Mononuclear cell (primary cell): ENCODE results near the gene FLRT3. TPM values are rescaled to one million over a fixed set of nuclear protein-coding genes. Genes with fewer than 3 reads are reported as not detected.

Experiments
- H3K27me3 ChIP-seq: 2 replicates; pipeline ENCODE4 v1.6.0; 2011; ENCODE audit warnings: low read length, control low read depth; ENCODE audit not compliant: insufficient read depth
- H3K4me1 ChIP-seq: 2 replicates; pipeline ENCODE4 v1.5.1; 2011; ENCODE audit warnings: mild to moderate bottlenecking, low read length, control low read depth; ENCODE audit not compliant: insufficient read depth
- H3K4me3 ChIP-seq: 2 replicates; pipeline ENCODE4 v1.5.1; 2011; ENCODE audit warnings: mild to moderate bottlenecking, low read length, moderate library complexity
- H3K9me3 ChIP-seq: 2 replicates; pipeline ENCODE4 v1.5.1; 2011; ENCODE audit warnings: low read depth, mild to moderate bottlenecking, control low read depth, low read length
- total RNA-seq: library from RNA; depleted of rRNA; stranded (reverse); fragments of >200 nt; gene quantifications from one replicate; pipeline ENCODE4 v1.2.3, GENCODE V29; 2012

FLRT3 gene
- not detected for total RNA-seq

DNA sequence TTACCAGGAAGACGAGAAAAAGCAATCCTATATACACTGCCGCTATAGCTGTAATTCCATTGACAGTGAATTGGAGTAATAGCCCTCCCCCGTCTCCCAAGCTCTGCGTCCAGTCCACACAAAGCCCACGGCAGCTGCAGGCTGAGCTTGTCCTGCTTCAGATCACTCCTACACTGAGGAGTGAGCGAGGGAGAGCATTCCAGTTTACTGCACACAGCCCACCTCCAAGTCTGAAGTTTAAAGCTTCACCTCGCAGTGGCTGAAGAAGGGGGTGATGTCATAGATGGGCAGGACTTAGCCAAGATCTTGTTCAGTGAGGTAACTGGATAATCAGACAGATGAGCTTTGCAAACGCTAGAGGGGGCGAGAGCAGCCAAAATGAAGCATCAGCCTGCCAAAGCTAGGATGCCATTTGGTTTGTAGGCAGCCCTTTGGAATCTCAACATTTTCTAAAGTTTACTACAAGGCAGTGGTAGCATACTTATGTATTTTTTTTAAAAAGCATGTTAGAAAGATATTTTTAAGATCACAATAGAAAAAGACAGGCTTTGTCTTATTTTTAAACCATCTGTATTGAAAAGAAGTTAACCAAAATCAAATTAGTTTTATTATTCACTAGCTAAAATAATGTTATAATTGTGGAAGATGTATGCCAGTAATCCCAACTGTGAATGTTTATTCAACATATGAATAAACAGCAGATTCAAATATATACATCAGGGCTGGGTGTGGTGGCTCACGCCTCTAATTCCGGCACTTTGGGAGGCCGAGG is at the start of gene FLRT3:
FLRT3 (minus strand) TSS at position 213 of the 772 bp plus-strand sequence. CDS start 10,106 bp downstream, outside the sequence.
- H3K4me1 ChIP-seq = no peaks in the 10 kb centered on the region
- no peak within 1 kb of the TSS for H3K4me3 ChIP-seq
- H3K9me3 ChIP-seq = no peaks in the 10 kb centered on the region
- no peaks in the 10 kb centered on the region for H3K27me3 ChIP-seq

DNA sequence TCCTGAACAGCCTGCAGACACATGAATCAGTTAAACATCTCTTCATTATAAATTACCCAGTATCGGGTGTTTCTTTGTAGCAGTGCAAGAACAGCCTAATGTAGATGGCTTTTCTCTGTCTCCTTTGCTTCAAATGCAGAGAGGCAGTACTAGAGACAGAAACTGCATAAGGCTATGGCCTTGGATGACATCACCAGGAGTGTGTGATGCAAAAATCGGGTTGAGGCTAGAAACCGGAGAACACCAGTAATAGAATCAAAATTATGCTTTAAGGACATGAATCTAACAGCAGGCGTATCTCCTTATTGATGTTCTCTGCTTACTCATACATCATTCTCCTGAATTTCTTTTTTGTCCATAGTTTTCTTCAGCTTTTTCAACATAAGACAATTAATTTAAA is 49.3 kb upstream of the FLRT3 start:
- Histone ChIP-seq H3K9me3 (no peaks in the 10 kb centered on the region), H3K27me3 (no peaks in the 10 kb centered on the region), H3K4me1 (no peaks in the 10 kb centered on the region), H3K4me3 (no peak overlapping the region)

DNA sequence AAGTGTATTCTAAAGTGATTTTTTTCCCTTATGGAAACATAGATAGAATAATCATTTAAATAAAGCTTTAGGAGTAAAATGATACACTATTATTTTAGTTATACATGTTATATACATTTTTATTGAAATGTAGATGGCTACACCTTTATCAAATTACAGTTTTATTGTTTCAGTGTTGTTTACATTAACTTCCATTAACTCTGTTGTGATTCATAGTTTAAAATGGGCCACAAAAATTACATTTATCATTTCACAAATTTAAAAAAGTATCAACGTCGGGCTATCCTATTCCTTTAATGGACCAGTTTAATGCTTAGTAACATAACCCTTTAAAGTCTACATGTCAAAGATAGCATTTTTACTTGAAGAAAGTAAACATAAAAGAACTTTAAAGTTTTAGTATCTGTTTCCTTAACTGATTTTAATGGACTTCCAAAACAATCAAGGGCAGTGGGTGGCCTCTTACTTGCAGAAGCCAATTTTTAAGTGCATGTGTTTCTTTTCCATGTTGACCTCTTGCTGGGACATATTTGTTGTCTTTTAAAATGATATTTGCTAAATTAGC is 47.8 kb upstream of the FLRT3 start:
- Histone ChIP-seq H3K27me3 (no peaks in the 10 kb centered on the region), H3K4me1 (no peaks in the 10 kb centered on the region), H3K9me3 (no peaks in the 10 kb centered on the region), H3K4me3 (no peak overlapping the region)

DNA sequence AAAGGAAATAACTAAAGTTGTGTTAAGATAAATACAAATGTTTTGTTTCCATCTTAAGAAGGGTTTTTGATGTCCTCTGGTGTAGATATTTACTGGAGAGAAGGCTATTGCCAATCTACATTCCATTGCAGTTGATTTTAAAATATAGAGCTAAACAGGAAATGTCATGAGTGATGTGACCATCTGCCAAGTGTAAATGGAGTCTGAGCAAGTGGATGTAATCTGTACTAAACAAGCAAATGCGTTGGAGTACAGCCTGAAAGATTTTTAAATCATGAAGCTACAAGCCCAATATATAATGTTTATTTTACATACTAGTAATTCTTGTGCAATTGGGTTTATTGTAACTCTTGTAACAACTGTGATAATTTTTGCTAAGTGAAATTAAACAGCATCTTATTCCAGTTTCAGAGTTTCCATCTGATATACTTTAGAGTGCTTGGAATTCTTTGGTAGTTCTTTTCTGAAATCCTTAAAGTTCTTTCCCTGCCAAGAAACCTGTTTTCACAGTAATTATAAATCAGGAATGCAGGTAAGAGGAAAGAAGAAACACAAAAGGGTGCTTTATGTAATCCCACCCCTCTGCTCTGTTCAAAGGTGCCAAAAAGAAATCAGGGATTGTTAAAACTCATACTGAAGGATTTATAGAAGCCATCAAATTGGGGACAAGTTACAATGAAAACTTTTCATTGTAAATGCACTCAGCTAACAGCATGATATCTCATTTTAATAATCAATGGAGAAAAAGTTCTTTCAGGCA is 47.2 kb upstream of the FLRT3 start:
- no peaks in the 10 kb centered on the region for H3K4me1 ChIP-seq
- H3K27me3 ChIP-seq = no peaks in the 10 kb centered on the region
- no peak overlapping the region for H3K4me3 ChIP-seq
- H3K9me3 ChIP-seq = no peaks in the 10 kb centered on the region

DNA sequence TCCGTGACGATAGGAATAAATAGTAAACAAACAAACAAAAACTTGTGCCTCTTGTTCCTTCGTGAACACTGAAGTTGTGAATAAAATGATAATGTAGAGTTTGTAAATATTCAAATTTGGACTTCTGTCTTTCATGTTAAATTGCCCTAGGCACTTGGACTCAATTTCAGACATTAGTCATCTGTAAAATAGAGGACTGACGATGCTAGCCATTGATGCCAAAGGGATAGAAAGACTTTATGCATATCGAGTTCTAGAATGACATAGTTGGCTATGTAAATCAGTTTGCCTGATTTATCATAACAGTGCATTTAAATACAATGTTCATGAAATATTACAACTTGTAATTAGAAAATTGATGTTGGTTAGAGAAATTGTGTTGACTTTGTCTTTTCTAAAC is 45.9 kb upstream of the FLRT3 start:
- Histone ChIP-seq H3K4me1 (no peaks in the 10 kb centered on the region), H3K4me3 (no peak overlapping the region), H3K9me3 (no peaks in the 10 kb centered on the region), H3K27me3 (no peaks in the 10 kb centered on the region)

DNA sequence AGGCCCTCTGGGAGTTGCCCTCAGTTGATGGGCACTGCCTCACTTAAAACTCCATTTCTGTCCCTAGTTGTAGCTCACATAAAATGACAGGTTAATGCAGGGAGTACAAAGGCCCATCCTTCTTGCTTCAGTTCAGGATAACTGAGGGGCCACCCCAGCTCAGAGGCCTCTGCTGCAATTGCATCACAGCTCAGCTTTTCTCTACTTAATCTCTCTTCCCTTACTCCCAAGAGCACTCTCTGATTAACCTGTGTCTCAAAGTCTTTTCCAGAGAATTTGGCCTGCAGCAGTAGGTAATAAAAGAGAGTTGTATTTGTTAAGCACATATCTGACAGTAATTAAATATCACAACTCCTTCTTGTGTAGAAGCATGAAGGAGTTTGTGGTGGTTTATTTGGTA is 40.9 kb upstream of the FLRT3 start:
- H3K27me3 ChIP-seq = no peaks in the 10 kb centered on the region
- H3K4me1 ChIP-seq = no peaks in the 10 kb centered on the region
- H3K4me3 ChIP-seq = no peak overlapping the region
- H3K9me3 ChIP-seq = no peaks in the 10 kb centered on the region

DNA sequence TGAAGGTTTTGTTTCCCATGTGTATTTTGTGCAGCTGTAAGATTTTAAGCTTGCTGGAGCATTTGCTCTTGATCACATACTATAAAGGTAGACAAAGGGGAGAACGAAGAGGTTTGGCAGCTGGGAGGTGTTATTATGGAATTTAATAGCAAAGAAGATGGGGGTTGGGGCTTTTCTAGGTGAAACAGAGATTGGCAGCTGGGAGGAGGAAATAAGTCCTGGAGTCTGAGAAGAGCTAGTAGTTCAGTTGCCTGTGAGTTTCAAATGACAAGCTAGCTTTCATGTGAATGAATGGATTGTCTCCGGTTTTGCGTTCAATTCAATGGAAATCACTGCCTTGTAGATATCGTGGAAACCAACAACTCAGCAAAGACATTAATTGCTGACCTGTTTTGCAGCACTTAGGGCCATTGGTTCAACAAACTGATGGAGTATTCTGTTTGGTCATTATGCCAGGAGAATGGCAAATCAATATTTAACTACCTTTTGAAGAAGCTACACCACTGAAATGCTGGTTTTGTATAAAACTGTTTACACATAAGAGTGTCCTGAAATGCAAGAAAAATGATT is 38.1 kb upstream of the FLRT3 start:
- Histone ChIP-seq H3K4me1 (no peaks in the 10 kb centered on the region), H3K27me3 (no peaks in the 10 kb centered on the region), H3K4me3 (no peak overlapping the region), H3K9me3 (no peaks in the 10 kb centered on the region)

DNA sequence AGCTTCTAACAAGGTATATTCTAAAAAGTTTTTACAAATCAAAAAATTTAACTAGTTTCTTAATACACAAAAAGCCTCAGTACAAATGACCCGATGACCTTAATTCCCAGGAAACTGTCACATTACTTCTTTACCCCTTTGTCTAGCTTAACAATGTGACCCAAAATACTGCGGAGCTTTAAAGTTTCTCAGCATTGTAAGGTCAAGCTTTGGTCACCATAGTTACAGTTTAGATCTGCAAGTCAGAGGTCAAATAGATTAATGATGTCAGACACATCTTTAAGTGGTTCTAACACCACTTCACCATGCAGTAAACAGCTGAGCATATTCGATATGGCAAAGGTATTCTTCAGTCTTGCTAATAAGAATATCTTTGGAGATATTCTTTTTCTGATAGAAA is 36.8 kb upstream of the FLRT3 start:
- Histone ChIP-seq H3K9me3 (no peaks in the 10 kb centered on the region), H3K4me1 (no peaks in the 10 kb centered on the region), H3K4me3 (no peak overlapping the region), H3K27me3 (no peaks in the 10 kb centered on the region)

DNA sequence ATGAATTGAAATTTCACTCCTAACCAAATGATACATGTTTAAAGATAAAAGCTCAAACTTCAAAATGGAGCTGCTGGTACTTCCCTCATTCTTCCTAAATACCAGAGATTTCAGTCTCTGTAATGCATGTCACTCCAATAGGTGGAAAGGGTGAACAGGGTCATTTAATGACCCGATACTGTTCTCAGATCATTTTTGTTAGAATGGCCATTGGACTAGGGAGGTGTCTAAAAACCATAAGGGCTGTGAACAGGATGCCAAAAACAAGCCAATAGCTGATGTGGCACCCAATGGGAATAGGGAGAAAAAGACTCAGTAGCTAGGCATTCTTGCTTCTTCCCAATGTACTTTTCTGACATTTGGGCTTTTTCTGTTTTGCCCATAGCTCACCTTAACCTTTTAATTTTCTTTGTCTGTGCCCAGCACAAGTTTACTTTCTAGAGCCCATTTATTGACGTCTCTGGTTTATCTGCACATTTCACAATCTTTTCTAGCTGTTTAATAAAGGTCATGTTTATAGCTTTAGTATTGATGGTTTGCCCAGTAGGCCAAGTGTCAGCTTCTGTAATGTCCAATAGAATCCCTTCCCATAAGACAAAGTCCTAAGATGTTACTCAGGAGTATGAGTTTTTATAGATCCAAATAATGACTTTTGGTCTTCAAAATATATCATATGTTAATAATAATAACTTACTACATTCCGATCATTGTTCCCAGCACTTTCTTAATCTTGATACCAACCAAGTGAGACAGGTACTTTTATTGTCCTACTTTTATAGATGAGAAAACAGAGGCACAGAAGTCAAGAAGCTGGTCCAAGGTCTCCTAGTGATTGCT is 24.3 kb upstream of the FLRT3 start:
- no peaks in the 10 kb centered on the region for H3K4me1 ChIP-seq

DNA sequence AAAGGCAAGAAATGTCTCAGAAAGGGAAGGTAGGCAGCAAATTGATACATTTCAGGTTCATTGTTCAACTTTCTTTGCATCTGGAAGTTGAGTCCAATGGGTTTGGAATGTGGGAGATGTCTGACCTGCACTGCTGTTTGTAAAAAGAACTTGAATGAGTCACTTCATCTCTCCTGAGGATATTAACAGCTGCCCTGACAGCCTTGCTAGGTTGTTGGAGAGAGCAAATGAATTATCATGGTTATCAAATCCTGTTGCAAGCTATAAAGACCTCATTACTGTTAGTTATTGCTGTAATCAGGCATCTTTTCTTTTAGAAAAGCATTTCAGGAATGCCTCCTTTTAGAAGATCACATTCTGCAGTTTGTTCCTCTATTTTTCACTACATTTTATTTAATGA is 23.0 kb upstream of the FLRT3 start:
- H3K9me3 ChIP-seq = peaks cover 7% of the 10 kb centered on the region
- H3K4me1 ChIP-seq = no peaks in the 10 kb centered on the region
- H3K4me3 ChIP-seq = no peak overlapping the region
- no peaks in the 10 kb centered on the region for H3K27me3 ChIP-seq

More for the DNA sequence above, 24.3 kb upstream of the FLRT3 start:
- H3K9me3 ChIP-seq = peaks cover 7% of the 10 kb centered on the region
- no peak overlapping the region for H3K4me3 ChIP-seq
- no peaks in the 10 kb centered on the region for H3K27me3 ChIP-seq

DNA sequence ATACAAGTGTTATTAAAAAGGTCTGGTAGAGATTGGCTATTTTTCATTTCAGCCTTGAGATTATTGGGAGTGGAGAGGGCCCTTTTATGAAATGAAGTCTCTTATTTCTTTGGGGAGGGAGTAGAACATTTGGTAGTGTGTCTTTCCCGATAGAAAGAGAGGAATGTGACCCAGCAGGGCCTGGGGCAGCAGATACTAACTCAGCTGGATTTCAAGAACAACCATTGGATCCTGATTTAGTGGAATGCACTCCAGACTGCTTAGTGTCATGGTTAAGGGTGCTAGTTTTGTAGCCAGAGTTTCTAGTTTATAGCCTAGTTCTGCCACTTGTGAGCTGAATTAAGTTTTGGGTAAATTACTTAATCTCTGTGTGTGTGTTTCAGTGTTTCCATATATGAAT is 18.4 kb upstream of the FLRT3 start:
- H3K9me3 ChIP-seq = no peaks in the 10 kb centered on the region
- H3K4me3 ChIP-seq = no peak overlapping the region
- H3K4me1 ChIP-seq = no peaks in the 10 kb centered on the region
- no peaks in the 10 kb centered on the region for H3K27me3 ChIP-seq

DNA sequence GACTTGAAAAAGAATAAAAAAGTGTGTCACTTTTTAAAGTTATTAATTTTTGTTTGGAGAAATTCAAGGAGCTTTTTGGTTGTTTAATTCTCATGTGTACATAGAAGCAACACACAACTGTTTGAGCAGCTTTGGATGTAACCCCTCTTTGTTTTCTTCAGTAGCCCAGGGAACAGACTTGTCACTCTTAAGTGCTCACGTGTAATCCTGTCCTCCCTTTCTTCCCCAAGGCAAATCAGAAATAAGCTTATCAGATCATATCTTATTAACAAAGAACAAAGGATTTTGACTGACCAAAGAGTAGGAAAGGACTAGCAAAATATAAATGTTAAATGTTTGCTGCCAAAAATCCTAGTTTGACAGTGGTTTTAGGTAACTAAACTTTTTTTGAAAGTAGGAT is 7.3 kb upstream of the FLRT3 start:
- no peaks in the 10 kb centered on the region for H3K4me1 ChIP-seq
- no peaks in the 10 kb centered on the region for H3K27me3 ChIP-seq
- no peaks in the 10 kb centered on the region for H3K9me3 ChIP-seq
- no peak overlapping the region for H3K4me3 ChIP-seq

DNA sequence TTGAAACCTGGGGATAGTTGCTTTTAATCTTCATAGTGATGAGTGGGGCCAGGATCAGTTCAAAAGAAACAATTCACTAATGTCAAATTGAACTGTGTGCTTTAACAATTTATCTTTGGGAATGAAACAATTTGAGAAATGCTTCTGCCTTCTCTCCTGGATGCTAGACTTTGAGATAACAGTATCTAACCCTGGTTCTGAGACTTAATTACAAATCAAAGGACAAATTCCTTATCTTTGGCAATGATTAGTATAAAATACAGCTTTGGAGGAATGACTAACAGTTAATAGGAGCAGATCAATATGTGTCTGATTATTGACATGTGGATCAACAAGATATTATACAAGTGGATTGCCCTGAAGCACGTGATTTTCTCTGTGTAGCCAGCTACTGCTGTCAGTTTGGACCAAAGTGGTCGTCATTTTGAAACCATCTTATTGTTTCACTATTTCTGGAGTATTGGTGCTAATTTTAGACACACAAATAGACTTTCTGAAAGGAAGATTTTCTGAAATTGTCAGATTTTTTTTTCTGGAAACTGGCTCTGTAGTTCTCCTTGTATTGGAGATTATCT is 6.2 kb upstream of the FLRT3 start:
- Histone ChIP-seq H3K4me3 (no peak overlapping the region), H3K27me3 (no peaks in the 10 kb centered on the region), H3K9me3 (no peaks in the 10 kb centered on the region), H3K4me1 (no peaks in the 10 kb centered on the region)

DNA sequence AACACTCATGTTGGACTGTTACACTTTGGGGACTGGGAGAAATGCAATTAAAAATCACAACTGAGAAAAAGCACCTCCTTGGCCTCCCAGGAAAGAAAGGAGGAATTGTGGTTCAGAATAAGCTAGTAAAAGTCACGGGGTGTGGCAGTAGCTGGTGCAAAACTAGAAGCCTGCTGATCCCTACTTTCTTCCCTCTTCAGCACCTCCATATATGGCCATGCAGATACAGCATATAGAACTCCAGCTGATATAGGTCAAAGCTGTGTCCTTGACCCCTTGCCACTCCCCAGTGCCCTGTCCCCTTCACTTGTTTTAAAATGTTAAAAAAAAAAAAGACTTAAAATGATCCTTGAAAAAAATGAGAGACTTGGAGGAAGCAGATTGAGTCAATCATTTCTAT is 5.5 kb upstream of the FLRT3 start:
- Histone ChIP-seq H3K4me1 (no peaks in the 10 kb centered on the region), H3K27me3 (no peaks in the 10 kb centered on the region), H3K9me3 (no peaks in the 10 kb centered on the region), H3K4me3 (no peak overlapping the region)
